CD1c-positive myeloid dendritic cell (primary cell): ENCODE results near the gene CFAP61.
"Not testable (repeated sequence)": the region's sequence is repeated elsewhere in the genome, so short reads cannot be mapped to it uniquely, and the experiment has no call there.

ENCODE experiments used
- DNase-seq: peaks from one replicate; pipeline ENCODE4 v3.0.0-alpha.2; 2016; ENCODE audit errors: extremely low spot score

The CFAP61 gene

DNA sequence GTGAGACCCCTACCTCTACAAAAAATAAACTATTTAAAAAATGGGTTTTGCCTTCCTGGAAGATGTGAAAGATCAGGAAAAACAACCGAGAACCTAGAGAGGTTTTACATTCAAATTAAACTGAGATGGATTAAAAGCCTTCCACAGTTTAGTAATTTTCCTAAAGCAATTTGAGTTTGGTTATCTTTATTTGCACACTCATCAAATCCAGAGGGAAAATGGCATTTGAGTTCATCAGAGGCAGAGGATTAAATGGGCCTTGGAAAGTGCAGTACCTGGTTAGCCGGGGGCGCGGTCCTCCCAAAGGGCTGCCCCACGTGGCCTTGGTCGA is 158.6 kb downstream of the CFAP61 start:
- DNase-seq, result no peak

DNA sequence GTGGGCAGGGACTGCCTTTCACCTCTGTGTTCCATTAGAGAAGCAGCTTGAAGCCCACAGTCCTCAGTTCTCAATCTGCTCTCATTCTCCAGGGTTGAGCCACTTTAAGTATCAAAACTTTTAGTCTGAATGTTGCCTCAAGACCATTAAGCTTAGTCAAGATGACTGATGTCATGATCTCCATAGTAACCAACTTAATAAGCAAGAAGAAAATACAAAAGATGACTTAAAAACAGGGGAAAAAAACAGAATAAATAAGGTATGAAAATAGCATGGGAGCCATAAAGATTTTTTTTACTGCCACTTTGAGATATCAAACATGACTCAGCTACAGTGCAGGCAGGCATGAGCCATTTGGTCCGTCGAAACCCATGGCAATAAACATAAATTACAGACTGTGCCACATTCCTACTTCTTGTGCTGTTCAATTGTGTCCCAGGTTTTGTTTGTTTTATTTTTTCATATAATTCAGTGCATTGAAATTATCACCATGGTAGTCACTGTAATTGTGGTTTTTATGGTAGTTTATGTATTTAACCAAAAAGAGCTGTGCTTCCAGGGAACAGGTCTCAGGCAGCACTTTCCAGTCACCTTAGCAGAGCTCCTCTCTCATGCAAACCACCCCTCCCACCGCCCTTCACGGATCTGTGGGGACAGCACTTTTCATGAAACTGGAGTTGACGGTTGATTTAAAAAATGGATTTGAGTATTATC is 159.1 kb downstream of the CFAP61 start:
- no peak for DNase-seq

DNA sequence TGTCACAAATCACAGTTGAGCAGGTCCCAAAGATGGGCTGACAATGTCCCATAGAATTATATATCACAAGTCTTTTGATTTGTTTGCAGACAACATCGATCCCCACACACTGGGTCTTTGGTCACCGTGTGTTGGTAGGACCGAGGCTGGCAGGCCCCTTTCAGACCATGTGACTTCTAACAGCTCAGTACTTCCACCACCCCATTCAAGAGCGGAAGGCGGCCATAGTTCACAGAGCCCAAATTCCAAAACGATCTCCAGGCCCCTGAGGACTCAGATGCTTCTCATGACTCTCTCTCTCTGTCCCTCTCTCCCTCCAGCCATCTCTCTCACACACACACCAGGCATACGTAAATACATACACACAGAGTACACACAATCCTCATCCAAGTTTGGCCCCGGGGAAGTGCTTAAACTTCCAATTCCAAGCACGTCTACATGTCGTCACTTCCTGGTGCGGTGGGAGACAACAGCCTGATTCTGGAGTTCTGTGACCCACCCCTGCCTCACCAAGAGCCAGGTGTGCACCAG is 159.7 kb downstream of the CFAP61 start:
- no peak for DNase-seq

DNA sequence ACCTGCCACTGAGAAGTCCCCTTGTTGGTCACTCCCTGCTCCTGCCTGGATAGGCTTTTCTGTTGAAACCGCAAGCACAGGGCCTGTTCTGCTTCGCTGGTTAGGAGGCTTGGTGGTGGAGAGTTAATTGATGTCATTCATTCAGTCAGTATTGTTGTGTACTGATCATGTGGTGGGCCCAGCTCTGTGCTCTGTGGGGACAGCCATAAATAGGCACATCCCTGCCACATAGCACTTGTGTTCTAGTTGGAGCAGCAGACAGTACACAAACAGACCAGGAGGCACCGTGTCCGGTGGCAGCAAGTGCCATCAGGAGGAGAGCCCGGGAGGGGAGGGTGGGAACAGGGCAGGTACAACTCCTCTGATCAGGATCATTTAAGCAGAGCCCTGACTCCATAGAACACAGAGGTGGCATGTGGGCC is 160.4 kb downstream of the CFAP61 start:
- DNase-seq, result no peak

DNA sequence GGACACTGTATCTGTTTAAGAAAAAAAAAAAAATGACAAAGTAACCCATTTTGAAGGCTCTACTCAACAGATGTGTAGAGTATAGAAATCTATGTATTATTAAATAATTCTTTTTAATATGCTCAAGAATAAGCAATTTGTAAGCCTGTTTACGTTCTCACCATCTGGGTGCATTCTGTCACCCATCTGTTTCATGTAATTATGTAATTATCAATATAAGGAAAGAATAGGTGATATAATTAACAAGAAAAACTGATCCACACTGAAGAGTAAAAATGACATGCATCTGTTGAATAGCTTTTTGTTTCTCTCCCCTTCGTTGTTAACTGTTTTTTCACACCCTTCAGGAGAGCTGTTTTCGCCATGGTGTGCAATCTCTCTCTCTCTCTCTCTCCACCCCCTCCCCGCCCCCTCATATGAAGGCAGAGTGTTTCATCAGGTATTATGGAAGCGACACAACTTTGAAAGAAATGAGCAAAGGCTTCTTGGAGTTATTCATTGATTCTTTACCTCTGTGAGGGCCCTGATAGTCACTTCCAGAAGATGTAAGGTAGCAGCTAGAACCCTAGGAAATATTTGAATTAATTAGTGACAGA is 161.3 kb downstream of the CFAP61 start:
- no peak for DNase-seq

DNA sequence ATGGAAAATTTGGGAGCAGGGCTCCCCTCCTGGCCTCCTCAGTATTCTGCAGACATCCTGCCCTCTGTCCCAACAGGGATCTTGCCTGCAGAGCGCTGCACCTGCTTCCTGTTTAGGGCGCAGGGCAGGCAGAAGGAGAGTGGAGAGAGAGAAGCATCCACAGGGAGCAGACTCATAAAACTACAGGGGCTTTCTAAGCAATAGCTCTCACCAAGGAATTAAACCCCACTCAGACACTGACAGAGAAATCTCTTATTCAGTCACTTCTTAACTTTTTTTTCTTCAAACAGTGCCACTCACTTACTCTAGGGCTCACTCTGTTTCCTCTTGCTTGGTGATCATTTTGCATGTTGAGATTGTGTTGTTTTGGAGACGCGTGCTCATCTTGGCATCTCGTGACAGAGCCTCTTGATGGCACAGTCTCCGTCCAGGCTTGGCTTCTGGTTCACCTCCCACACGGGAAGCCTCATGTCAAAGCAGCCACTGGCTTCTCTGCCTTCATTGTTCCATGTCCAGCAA is 162.5 kb downstream of the CFAP61 start:
- no peak for DNase-seq

DNA sequence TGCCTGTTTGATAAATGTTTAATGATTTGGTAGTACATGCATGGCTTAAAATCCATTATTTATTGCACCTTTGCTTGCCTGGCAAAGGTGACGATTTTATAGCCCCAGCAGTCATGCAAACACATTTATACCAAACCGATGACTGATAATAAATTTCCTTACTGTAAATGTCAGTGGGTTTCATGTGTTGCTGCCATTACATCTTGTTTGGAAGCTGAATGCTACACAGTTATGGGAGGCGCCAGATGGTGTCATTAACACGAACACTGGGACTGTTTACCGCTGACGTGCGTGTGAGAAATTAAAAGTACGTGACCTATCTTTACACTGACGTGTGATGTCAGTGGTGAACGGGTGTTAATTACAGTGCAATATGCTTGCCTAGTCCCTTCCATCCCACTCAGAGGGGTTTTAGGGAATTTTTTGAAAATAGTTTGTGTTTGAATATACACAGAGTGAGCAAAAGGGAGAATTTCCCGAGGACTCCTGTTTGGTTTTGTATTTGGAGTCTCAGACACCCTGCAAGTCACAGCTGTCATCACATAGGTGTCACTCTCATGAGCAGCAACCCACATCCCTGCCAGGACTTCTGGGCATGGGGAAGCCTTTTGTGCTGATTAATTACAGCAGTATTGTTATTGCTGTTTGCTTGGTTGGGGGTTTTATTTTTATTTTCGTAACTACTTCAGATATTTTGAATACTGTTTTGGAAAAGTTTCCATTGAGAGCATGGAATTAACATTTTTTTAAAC is 163.8 kb downstream of the CFAP61 start:
- no peak for DNase-seq

DNA sequence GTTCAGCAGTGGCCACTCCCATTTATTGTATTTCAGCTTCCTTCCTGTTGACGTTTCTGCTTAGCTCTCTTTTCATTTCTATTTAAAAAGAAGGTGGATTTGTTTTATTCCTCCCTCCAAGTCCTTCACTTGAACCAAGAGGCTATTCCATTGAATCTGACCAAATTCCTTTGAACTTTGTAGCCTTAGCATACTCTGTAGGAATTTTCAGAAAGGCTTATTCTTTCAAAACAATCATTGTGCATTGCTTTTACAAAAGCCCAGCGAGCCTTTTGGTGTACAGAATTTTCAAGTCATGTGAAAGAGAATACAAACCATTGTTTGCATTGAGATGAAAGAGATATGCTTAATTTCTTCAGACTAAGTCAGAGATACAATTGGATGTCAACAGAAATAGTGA is 164.6 kb downstream of the CFAP61 start:
- no peak for DNase-seq

DNA sequence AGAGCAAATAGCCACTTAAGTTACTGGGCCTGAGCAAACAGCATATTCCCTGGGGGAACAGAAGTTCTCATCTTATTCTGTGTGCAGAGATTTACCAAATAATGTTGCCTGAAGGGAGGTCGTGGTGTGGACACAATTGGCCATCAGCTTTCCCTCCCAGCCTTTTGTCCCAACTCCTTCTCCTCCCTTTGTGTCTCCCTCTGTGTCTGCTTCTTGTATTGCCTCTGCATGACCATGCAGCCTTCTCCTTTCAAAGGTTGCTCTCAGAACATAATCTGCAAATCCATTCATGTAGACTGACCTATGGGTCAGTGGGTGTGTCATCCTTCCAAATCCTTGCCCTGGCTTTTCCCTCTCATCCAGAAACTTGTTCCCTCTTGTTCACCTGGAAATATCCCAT is 165.3 kb downstream of the CFAP61 start:
- DNase-seq, result no peak

DNA sequence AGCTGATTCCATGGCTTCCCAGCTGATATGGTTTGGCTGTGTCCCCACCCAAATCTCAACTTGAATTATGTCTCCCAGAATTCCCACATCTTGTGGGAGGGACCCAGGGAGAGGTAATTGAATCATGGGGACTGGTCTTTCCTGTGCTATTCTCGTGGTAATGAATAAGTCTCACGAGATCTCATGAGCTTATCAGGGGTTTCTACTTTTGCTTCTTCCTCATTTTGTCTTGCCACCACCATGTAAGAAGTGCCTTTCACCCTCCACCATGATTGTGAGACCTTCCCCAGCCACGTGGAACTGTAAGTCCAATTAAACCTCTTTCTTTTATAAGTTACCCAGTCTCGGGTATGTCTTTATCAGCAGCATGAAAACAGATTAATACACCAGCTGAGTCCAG is 165.8 kb downstream of the CFAP61 start:
- DNase-seq, result not testable (repeated sequence)

DNA sequence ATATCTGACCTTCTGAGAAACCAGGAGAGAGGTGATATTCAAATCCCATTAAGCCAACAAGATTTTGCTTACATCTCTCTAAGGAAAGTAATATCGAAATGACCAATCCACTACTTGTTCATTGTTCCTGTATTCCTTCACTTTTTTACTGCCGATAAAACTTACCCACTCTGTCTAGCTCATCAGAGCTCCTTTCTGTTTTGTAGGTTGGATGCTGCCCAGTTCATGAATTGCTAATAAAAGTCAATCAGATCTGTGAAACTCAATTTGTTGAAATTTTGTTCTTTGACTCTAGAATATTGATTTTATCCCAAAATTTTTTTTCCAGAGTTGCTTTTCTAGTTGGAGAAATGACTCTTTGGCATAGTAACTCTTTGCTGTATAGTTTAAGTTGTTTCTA is 166.7 kb downstream of the CFAP61 start:
- no peak for DNase-seq

DNA sequence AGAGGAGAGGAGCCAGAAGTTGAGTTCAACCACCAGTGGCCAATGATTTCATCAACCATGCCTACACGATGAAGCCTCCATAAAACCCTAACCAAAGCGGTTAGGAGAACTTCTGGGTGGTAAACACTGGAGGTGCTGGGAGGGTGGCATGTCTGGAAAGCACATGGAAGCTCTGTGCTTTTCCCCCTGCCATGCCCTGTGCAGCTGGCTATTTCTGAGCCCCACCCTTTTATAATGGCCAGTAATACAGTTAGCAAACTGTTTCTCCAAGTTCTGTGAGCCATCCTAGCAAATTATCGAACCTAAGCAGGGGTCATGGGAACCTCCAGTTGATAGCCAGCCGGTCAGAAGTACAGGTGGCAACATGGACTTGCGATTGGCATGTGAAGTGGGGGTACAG is 167.8 kb downstream of the CFAP61 start:
- DNase-seq, result no peak

DNA sequence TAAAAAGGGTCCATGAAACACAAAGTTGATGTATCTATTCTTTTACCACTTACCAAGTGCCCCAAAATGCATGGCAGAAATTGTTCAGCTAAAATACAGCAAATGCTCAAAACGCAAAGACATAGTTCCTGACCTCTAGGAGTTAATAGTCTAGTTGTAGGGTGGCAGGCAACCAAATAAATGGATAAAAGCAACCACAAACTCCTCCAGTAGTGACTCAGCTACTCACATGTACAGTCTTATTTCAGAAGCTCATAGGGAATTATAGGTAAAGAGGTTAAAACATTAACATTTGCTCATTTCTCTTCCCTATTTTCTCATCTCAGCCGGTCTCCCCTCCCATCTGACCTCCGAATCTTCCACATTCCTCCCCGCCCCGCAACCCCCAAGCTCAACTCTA is 171.6 kb downstream of the CFAP61 start:
- no peak for DNase-seq

DNA sequence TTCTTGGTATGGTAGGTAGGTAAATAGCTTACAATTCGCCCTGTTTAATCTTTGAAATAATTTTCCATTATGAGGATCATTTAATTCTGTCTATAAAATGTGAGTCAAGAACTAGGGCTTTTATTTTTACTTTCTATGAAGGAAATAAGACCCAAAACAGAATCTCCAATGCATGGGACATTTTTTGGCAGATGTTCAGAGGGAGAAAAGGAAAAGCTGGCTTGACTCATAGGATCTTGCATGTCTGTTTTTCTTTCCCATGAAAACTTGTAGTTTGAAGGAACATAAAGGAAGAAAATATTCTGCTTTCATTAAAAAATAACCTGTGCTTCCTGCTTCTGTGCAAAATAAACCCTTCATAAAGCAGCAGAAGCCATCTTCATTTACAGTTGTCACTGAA is 172.5 kb downstream of the CFAP61 start:
- no peak for DNase-seq

DNA sequence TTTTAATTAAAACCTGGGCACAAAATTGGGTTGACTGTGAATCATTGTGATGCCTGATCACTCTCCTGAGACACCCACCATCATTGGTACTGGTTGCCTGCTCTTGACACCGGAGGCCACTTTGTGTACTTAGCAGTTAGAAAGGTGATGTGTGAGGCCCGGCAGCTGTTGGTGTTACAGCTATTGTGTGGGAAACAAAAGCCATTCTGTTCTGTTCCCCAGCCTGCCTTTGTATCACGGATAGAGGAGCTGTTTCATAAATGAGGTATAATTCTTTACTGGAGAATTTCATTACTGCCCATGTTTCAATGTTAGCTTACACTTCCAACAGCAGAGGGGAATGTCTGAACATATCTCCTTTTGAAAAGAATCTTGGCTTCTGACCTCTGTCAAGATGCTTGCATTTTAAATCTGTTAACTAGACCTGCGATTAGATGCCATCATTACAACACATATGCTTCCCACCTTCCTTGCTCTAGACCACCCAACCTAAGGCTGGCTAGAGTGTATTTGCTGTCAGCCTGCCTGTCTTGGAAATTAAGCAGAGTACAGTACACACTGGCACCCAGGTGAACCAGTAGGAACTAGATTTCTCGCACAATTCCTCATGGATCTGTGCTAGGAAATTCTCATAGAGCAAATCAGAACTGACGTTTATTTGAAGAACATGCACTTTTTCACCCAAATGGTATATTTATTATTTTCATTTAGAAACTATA is 173.2 kb downstream of the CFAP61 start:
- DNase-seq, result no peak

DNA sequence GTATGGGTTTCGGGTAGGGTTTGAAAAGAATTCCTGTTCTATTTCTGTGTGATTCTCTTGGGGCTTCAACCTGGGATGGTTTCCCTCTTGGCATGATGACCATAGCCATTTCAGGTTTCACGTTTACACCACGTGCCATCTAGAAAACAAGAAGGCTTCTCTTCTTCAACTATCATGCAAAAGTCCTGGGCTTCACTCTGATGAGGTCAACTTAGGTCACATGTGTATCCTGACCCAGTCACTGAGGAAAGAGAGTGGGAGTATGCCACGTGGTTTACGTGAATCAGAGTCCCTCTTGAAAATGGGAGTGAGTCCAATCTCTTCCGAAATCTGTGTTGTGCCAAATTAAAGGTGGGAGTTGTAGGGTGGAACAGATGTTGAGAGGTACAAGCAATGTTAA is 174.2 kb downstream of the CFAP61 start:
- DNase-seq, result no peak

DNA sequence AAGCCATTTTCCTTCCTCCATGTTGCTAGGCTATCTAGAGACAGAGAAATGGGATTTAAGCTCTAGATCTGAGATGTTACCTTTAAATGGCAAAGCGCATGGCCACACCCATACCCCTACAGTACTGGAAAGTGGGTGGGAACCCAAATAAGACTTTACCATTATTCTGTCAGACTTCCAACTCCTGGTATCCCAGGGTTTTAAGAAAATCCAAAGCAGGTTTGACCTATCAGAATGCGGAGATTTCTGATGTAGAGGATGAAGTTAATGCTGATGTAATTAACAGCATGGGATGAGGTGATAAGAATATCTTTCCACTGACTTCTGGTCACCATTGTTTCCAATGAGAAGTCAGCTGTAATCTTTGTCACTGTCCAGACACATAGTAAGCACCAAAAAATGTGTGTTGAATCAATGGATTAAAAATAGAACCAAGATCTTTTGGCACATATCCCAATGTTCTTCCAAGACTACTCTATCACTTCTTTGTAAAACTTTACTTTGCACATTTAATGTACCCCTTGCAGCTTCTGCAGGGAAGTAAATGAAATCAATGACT is 174.8 kb downstream of the CFAP61 start:
- DNase-seq, result no peak

DNA sequence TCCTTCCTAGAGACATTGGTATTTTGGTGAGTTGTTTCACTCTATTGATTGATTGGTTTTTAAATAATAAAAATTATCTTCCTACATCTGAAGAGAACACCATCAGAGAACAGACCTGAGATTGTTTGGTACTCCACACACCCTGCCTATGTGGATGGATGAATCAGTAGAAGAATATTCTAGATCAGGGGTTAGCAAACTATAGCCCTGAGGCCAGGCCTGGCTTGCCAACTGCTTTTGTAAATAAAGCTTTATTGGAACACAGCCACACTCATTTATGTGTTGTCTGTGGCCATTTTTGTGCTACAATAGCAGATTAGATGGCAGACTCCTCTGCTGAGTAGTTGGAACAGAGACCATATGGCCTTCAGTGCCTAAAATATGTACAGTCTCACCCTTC is 176.0 kb downstream of the CFAP61 start:
- DNase-seq, result no peak

DNA sequence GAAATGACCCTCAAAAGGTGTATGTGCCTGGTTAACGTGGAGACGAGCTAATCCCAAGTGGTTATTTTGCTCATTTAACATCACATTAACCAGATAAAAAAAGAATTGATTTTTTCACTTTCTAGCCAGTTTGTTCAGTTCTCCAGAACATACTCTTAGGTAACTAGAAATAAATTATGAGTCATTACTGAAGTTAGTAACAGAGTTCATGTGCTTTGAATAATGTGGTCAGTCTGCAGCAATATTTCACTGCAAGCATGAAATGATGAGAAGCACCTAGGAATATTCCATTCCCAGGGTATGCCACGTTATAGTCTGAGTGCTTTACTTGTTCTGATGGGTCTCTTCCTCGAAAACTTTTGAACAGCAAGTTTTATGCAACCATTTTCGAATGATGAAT is 177.3 kb downstream of the CFAP61 start:
- DNase-seq, result no peak

DNA sequence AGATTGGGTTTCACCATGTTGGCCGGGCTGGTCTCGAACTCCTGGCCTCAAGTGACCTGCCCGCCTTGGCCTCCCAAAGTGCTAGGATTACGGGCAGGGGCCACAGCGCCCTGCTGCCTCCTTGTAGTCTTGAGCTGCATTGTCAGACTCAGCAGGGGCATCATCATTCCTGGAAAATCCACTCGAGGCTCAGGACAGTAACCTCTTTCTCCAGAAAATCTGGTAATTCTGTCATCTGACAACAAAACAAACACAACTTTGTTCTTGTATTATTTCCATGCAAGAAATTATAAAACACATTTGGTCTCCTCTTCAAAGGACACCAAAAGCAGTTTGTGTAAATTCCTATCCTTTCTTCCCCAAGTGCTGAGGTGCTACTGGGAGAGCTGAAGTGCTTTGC is 178.4 kb downstream of the CFAP61 start:
- no peak for DNase-seq

DNA sequence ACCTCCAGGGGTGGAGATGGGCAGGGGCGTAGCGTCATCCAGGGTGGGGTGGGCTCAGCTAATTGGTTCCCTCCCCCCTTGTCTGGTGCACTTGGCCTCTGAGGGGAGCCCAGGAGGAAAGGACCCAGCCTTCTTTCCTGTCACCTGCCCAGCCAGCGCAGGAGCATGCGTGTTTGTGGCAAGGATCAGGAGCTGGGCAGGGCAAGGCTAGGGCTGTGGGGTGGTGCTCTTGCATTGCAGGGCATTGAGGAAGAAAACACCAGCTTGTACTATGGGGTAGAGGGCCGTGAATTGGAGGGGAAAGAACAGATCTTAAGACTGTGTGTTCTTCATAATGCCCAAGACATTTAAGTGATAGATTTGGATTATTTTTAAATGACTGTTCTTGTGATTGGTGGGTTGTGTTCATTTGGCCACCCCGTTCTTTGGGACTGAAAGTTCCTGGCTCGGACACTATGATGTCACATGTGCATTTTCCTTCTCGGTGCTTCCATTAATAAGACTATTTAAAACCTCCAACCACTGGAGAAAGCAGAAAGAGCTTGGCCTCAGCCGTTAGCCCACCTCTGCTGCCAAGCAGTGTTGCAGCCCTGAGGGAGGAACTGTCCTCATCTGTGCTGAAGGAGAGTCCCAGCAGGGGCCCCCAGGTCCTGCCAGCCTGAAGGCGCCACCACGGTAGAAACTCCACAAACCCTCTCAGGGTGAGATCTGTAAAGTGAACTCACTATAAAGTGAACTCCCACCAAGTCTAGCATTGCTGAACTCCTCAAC is 179.4 kb downstream of the CFAP61 start:
- DNase-seq, result no peak
